ENCODE measurements around the gene WDFY4. TPM values are rescaled to one million over a fixed set of nuclear protein-coding genes. Genes with fewer than 3 reads are reported as not detected.

WDFY4 gene
- total and polyA plus RNA-seq, 2 donors (not counting 3 experiments of a cell fraction or from before 2014, with no cell fraction given): 10.1 to 10.2 TPM

- FAIRE-seq: no peak
- Histone ChIP-seq H3K36me3 (ENCODE audit: control insufficient read depth in 2 of 2, extremely low read depth in 1 of 2, insufficient read depth in 2 of 2, low read length in 2 of 2) (no peaks in the 10 kb centered on the region), H3K79me2 (ENCODE audit: control insufficient read depth, insufficient read depth, low read length) (no peaks in the 10 kb centered on the region), H3K4me3 (replicated peaks in 1 of 3; ENCODE audit: insufficient read depth in 1 of 3, low read depth in 1 of 3, low read length in 3 of 3) (no peak overlapping the region), H3K27me3 (ENCODE audit: control insufficient read depth in 2 of 2, insufficient read depth in 2 of 2, low read length in 2 of 2) (peaks cover 0 to 5% of the 10 kb centered on the region in 2 experiments), H3K9ac (replicated peaks; ENCODE audit: extremely low read depth, insufficient read depth, low read length) (no peak overlapping the region), H3K27ac (ENCODE audit: insufficient read depth, low read depth, low read length) (no peak overlapping the region), H3K9me1 (replicated peaks; ENCODE audit: control insufficient read depth, extremely low read depth, insufficient read depth, low read length) (no peaks in the 10 kb centered on the region), H4K20me1 (replicated peaks; ENCODE audit: control insufficient read depth, extremely low read depth, insufficient read depth, low read length) (no peaks in the 10 kb centered on the region), H3K4me1 (ENCODE audit: control insufficient read depth, extremely low read depth, insufficient read depth, low read length) (no peaks in the 10 kb centered on the region), H2AFZ (ENCODE audit: low read depth, low read length) (no peak overlapping the region), H3K4me2 (ENCODE audit: insufficient read depth, low read length) (no peak overlapping the region), H3K9me3 (replicated peaks; ENCODE audit: control insufficient read depth, insufficient read depth, low read length) (no peaks in the 10 kb centered on the region)
- dilution Hi-C loops (cut with MboI; ENCODE audit: extremely low pct_ligation_motif_present, low sequenced_read_pairs): no loop called here
- intact Hi-C loops (cut with micrococcal nuclease): no loop called here
- POLR2A ChIA-PET: no interaction called here
- TF ChIP-seq POLR2A (IDR thresholded peaks at IDR 0.05; ENCODE audit: low read depth, low read length): no peak
- no peak for TF ChIP-seq JUN (IDR thresholded peaks at IDR 0.05; ENCODE audit: borderline replicate concordance, insufficient read depth, insufficient read length, low read depth)
- no peak for TF ChIP-seq EZH2 (IDR thresholded peaks at IDR 0.05; ENCODE audit: borderline replicate concordance, low read depth, low read length, severe bottlenecking)
- no peak for TF ChIP-seq GATA2 (IDR thresholded peaks at IDR 0.05; ENCODE audit: insufficient read depth, insufficient read length, low read depth, low read length)
- no peak for TF ChIP-seq CTCF (IDR thresholded peaks at IDR 0.05; ENCODE audit: extremely low read depth in 1 of 2, insufficient read depth in 1 of 2, low read depth in 1 of 2, low read length in 2 of 2)
- TF ChIP-seq MAX (IDR thresholded peaks at IDR 0.05; ENCODE audit: insufficient read depth, insufficient read length): no peak
- no peak for TF ChIP-seq MYC (IDR thresholded peaks at IDR 0.05; ENCODE audit: low read depth, low read length)
- no peak for TF ChIP-seq FOS (IDR thresholded peaks at IDR 0.05; ENCODE audit: borderline replicate concordance, insufficient read depth, low read length)
- TF ChIP-seq POLR2AphosphoS5 (IDR thresholded peaks at IDR 0.05; ENCODE audit: insufficient read depth, low read depth, low read length): no peak
- DNase-seq (ENCODE audit: low read depth, low spot score): no peak
- CTCF ChIA-PET: no interaction called here
- no TSS peak for BruUV-seq (replicated peaks)
Measured at GRCh38 chr10:48842231-48842630, 157.6 kb downstream of the WDFY4 start.
